Measurements from ENCODE around the gene CALU. TPM values are rescaled to one million over a fixed set of nuclear protein-coding genes. Genes with fewer than 3 reads are reported as not detected.

Gene CALU
- total RNA-seq, 1 donor from 2014 or later: 47.1 TPM

DNA sequence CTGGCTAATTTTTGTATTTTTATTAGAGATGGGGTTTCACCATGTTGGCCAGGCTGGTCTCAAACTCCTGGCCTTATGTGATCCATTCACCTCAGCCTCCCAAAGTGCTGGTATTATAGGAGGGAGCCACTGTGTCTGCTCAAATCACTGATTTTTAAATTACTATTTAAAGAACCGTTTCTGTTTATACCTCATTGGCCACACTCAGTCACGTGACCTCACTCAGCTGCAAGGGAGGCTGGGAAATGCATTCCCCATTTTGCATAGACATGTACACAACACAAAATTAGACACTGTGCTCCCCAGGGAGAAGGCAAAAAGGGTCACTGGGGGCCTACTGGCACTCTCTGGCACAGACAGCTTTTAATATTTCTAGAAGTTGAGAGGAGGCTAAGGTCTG, 13.6 kb upstream of the CALU start:
- no peak for DNase-seq

DNA sequence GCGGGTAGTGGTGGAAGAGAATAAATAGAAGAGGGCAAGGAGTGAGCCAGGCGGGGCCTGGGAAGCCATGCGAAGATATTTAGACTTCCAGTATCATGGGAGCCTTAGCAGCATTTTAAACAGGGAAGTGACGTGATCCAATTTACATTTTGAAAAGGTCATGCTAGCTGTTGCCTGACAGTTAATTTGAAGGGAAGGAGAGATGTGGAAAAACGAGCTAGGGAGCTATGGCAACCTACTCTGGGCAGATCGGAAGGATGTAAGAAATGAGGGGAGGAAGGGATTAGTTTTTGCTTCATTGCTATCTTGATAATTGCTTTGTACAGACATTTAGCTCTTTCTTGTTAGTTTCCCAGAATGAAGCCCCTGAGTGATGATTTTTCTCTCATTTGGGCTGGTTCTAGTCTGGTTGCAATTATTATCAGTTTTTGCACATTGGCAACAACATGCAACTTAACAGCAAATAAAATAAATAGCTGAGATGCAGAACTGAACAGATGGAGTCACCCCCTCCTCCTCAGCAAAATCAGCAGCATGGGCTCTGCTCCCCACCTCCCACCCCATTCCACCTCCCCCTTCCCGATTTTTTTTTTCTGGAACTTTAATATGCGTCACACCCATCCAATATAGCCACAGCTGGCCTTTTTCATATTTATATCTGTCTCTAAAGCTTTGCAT, 13.0 kb upstream of the CALU start:
- DNase-seq: no peak

DNA sequence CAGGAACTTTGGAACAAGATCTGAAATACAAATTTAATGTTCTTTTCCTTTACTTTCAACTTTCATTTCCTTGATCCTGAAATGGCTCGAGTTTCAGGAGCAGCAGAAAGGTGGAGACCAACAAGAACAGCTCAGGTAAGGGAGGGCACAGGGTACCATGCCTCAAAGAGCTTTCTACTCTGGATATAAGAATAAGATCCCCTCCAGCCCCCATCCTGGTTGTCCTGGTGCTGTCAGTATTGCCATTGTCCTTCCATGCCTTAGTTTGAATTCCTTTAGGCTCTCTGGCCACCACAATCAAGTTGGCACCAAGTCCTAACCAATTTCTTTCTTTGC, 12.5 kb upstream of the CALU start:
- no peak for DNase-seq

DNA sequence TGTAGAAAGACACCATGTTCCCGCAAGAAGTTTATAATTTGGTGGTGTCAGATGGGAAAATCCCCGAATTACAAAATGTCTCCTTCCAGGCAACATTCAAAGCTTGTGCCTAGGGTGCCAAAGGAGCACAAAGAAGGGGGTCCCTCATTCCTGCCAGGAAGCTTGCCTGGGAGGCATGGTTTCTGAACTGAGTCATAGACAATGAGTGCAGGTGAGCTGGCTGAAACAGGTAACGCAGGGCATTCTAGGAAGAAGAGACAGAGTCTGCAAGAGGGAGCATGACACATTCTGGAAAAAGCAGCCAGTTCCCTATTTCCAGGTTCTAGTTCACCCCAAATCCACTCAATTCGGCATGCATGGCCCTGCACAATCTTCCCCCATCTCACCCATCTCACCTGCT, 11.9 kb upstream of the CALU start:
- no peak for DNase-seq

DNA sequence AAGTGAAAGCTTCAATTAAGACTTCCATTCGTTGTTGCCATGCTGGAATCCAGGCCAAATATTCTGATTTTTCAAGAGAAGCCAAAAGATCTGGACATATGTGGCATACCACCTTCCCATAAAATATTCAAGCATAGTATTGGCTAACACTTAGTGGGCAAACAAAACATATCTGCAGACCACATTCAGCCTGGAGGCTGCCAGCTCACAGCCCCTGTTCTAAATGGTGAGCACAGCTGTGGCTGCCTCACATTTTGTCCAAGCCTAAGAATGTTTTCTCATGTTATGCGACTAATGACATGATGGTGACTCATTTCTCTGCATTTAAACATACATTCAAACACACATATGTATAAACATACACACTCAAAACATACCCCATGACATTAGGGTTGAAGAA, 10.6 kb upstream of the CALU start:
- no peak for DNase-seq

DNA sequence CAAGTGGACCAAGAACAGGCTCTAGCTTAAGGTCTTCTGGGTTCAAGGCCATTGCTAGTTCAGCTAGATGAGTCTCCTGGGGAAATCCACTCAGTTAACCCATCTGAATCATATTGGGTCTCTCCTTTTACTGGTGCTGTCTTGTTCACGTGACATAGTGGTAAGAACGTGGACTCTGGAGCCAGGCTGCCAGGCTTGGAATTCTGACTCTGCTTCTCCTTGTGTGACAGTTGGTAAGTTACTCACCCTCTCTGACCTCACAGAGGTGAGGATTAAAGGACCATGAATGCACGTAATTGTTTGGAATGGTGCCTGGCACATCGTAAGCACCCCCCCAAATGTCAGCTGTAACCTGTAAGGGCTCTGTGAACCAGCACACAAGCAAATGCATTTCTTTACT, 9.7 kb upstream of the CALU start:
- DNase-seq: no peak

DNA sequence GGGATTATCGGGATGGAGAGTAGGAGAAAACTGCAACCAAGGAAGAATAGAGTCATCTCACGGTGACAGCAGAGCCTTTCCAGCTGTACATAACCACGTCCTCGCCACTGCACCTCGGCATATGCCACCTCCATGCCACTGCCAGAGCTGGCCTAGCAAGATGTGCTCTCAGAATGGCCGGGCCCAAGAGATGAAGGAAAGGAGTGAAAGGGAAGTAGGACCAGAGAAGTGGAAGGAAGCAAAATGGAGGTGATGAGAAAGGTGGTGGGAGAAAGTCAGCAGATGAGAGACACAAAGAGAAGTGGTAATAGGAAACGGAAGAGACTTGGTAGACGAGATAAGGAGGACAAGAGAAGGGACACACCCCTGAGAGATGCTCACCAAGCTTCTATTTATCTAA, 8.0 kb upstream of the CALU start:
- DNase-seq: no peak

DNA sequence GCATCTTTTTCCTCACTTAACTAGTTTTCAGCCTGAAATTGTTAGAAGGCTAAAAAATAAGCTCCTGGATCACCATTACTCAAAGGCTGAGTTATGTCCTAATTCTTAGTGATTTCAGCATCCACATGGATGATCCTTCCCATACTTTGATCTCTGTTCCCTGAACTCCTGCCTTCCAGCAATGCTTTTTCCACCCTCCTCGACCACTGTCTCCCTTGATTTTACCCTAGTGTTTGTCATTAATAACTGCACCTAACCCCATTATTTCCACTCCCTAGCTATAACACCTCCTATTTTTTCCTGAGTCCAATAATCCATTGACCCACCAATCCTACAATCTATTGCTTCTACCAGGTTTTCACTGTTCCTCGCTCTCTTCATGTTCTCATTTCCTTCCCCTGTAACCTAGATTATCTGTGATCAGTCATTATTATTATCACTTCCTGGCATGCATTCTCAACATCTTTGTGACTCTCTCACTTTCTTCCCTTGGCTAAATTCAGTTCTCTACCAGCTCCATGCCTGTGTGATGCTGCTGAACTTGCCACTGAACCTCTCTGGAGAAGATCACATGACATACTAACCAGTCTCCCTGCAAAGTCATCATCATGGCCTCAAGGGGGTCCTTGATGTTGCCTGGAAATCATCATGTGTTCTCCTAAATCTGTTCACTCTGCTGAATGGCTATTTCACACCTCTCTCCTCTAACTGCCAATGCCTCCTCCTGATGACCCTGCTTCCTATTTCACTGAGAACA, 6.5 kb upstream of the CALU start:
- no peak for DNase-seq

DNA sequence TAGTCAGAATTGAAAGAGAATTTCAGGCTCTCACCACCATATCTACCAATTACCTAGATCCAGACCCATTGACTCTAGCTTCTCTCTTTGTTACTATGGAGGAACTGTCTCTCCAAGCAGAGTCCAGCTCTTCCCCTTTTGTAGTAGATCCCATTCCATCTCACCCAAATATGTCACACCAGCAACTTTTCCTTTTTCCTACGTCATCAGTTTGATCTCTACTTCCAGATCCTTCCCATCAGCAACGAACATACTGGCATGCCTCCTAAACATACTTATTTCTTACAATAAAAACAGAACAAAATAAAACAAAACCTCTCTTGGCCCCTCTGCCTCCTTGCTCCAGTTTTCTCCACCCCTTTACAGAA, 5.9 kb upstream of the CALU start:
- no peak for DNase-seq

DNA sequence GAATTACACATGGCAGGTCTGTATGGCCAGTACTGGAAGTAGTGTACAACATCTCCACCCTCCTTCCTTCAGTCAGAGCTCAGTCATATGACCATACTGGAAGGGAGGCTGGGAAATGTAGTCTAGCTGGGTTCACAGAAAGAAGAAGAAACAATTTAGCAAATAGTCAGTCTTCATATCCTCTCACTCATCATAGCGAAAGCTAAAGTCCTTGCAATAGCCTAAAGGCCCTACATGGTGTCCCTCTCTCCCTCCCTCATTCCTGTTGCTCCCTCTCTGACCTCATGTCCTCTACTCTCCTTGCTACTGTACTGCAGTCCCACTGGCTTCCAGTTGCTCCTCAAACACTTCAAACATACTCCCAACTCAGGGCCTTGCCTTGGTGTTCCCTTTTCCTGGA, 4.3 kb upstream of the CALU start:
- no peak for DNase-seq

DNA sequence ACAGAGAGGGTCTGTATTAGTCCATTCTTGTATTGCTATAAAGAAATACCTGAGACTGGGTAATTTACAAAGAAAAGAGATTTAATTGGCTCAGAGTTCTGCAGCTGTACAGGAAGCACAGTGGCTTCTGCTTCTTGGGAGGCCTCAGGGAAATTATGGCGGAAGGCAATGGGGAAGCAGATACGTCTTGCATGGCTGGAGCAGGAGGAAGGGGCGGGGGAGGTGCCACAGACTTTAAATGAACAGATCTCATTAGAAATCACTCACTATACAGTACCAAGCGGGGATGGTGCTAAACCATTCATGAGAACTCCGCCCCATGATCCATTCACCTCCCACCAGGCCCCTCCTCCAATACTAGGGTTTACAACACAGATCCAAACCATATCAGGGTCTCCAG, 3.7 kb upstream of the CALU start:
- no peak for DNase-seq

DNA sequence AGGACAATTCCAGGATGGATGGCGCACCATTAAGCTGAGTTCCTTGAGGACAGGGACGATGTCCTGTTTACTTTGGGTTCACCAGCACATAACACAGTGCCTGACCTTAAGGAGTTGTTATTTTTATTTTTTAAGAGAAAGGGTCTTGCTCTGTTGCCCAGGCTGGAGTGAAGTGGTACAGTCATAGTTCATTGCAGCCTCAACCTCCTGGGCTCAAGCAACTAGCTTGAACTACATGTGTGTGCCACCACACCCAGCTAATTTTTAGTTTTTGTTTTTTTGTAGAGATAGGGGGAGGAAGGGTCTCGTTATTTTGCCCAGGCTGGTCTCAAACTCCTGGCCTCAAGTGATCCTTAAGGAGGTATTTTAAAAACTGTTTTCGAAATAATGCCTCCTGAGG, 1.7 kb upstream of the CALU start:
- no peak for DNase-seq

DNA sequence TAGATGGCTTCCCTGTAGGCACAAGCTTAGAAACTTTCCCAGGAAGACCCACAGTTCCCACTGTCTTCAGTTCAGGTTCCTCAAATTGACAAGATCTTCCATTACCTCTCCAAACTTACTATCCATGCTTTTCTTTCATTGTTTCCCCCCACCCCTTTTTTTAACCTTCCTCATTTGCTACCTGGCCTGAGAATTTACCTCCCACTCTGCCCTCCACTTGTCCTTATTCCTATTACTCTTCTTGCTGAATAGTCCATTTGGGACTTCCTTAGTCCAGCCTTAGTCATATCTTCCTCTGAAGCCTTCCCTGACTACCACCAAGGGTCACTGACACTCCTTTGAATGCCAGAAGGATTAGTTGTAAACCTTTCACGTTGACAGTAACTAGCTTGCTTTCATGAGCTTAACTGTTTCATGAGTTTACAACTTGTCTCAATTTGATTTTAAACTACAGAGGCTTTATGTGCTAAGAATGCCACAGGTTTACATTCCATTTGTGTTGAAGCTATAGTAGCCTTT, 1.2 kb upstream of the CALU start:
- DNase-seq: no peak

DNA sequence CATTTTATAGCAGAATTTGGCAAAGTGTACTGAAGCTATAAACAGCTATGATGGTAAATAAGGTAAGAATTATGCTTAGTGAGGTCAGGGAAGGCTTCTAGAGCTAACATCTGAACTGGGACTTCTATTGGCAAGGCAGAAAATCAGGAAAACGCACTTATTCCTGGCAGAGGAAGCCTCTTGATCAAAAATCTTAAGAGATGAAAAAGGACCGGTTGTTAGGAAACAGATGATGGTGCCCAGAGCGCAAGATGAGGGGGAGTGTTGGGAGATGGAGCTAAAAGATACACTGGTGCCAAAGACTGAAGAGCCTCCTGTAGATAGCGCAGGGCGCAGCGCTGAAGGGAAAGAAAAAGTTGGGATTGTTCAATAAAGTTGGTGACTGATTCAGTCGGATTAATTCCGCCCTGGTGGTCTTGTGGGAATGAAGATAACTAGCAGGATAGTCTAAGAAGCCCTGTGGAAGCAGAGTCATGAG, 550 bp upstream of the CALU start:
- no peak for DNase-seq

DNA sequence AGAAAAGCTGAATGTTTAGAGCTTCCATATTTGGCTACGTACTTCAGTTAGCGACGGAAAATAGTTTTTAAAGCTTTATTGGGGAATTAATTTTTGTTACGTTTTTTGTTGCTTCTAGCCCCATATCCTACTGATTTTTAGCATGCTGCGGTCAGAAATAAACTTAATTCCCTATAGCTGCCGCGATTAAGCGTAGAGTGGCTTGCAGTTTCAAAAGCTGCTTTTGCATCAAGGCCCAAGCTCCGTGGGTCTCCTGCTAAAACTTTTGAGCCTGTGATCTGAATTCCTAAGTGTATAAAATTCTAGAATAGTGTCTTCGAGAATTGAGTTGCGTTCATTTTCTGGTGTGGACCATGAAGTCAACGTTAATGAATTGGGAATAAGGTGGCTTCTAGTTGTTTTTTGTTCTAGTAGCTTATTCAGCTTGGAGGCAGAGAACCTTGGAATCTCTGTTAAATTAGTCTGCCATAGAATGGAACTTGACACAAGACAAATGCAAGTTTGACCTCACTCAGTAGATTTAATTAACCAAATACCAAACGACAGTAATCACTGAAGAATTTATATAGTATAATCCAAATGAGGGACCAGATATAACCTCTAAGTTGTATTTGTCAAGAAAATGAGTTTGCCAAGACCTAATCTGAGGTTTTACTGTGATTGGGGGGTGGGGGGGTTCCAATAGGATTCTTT, 977 bp downstream of the CALU start:
- no peak for DNase-seq

DNA sequence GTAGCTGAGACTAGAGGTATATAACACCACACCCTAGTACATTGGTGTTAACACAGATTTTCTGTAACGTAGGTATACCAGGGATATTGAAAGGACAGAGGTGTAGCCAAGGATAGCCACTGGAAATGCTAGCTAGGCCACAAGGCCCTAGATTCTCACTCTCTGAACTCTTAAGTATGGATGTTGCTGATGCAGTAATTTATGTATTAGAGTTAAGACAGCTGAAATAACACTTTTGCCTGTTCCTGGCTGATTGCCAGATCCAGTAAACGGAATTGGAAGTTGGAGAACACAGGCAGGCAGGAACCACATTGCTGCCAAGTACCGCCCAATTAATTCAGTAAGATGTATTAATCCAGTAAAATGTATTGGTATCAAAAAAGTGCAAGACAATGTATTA, 1.8 kb downstream of the CALU start:
- DNase-seq: no peak

DNA sequence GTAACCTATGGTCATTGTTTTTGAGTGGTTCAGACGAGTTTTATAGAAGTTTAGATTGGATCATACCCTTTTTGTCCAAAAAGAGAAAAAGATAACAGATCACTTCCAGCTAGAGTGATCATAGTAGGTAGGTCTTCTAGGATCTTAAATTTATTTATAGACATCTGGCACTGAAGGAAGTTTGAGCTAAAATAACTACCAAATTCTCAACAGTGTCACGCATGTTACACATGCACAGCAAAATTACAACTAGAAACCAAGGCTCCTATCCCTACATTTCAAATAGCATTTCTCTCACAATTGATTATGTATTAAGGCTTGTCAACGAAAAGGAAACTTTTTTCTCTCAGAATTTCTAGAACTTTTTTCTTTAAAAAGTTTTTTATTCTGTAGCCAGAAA, 2.3 kb downstream of the CALU start:
- DNase-seq: no peak

DNA sequence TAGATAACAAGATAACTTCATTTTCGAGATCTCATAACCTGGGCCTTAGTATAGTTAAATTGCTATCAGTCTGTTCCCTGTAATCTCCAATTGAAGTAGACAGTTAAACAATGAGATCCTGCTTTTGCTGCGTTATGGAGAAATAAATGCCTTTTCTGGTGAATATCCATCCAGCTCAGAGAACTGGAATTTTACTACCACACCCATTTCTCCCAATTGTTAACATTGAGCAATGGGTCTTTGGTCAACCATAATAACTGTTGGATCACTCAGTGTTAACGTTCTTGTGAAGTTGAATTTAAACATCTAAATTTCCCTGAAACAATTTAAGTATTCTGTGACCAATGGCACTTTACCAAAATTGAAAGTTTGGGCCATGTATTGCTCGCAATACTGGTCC, 3.0 kb downstream of the CALU start:
- no peak for DNase-seq

DNA sequence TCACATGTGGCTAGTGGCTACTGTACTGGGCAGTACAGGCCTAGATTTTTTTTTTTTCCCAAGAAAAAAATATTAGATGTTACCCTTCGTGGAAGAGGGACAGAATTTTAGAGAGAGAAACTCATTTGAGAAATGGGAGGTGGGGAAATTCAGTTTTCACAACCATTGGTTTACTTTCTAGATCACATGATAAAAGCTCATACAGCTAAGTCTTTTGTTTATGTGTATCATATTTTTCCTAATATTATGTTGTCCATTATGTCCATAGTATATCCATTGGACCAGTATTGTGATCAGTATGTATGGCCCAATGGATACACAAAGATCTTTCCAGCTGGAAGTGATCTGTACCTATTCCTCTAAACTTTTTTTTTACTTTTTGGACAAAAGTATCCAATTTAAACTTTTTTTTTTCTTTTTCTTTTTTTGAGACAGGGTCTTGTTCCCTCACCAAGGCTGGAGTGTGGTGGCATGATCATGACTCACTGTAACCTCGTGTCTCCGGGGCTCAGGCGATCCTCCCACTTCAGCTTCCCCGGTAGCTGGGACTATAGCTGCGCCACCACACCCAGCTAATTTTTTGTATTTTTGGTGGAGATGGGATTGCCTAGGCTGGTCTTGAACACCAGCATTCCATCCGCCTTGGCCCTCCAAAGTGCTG, 4.1 kb downstream of the CALU start:
- no peak for DNase-seq

DNA sequence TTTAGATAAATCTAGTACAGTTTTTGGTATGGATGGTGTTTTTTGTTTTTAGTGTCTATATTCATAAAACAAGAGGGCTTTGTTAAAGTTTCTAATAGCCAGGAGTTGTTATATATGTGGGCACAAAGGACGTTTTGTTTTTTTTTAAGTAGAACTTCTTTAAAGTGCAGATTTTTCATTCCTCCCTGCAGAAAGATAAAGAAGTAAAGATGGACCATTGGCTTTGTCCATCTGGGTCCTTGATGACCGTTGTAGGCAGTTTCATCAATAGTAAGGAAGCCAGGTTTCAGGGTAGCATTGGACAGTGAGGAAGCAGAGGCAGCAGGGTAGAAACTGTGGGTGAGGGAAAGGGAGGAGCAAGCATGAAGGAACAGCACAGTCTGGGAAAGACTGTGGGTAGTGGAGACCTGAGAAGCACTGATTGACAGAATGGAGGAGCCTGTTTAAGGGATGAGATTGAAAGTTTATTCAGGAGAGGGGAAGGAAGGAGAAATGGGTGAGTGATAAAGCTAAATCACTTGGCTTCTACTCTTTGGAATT, 5.3 kb downstream of the CALU start:
- no peak for DNase-seq

DNA sequence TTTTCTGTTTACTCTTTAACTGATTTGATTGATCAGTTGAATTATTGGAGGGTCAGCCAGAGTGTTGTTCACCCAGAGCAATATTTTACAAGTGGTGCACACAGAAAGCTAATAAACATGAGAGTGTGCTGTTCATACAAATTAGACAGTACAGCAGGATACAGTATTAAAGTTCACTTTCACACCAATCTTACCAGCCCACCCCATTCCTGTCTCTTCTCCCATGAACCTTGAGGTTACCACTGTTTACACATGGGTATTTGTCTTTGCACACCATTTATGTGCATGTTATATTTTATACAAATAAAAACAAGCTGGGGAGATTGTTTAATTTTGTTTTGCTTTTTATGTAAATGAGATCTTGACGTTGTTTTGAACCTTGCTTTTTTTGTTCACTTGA, 6.5 kb downstream of the CALU start:
- DNase-seq: no peak

DNA sequence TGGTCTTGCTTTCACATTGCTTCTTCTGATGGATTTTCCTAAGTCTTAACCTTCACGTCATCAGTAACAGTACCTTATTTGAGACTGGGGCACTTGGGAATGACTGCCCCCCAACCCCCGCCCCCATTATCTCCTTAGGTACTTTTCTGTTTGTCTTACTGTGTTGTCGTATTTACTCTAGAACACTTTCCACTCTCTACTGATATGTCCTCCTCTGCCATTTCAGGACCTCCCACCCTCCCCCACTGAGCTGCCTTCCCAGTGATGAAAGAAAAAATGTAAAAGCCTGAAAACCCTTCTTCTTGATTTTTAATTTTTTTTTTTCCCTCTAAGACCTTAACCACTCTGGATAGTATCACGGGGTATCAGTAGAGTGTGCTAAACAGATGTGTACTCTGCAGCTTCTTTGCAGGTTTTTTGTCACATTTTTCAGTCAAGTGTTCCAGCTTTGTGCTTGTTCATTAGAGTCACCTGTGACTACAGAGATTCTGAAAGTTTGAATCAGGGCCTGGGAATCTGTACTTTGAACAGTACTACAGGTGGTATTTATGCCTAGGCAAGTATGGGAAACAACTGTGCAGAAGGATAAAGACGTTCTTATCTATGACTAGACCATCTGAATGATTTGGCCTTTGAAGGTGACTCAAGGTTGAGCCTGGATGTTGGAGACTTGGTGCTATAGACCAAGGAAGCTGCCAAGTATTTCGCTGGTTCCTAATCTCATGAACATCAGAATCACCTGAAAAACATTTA, 8.3 kb downstream of the CALU start:
- no peak for DNase-seq

Measured in occipital lobe (tissue), 2 donors.